HepG2 (cell line): ENCODE results near the gene HEXIM1. TPM values are rescaled to one million over a fixed set of nuclear protein-coding genes. Genes with fewer than 3 reads are reported as not detected.
A peak's percentile ranks its signal among the peaks of the same experiment; 100 is the strongest.

Experiments used
- ATAC-seq: fragments of 200-7000 bp; cut with Tn5 transposase; 3 replicates; pipeline ENCODE4 v1.9.1; 2020; ENCODE audit warnings: mild to moderate bottlenecking, moderate library complexity
- BruUV-seq: library from RNA; stranded (reverse); fragments of 400-500 nt; replicated peaks from 2 replicates; lab custom pipeline; 2021; lab: Mats Ljungman, UMichigan
- CTCF ChIA-PET: fragments of 300-600 bp; formaldehyde crosslinking; extraction: SDS; loops from one replicate; lab custom pipeline; 2021; ENCODE audit warnings: low total read pairs, inconsistent platforms, low intra/inter-chr PET ratio; lab: Yijun Ruan, JAX
- POLR2A ChIA-PET: fragments of 350-600 bp; sonication (Branson Sonifier 250); formaldehyde crosslinking; loops from one replicate; lab custom pipeline; 2020; ENCODE audit warnings: antibody characterized with exemption, inconsistent platforms; lab: Yijun Ruan, JAX
- DNase-seq: peaks from one replicate; pipeline ENCODE4 v3.0.0-alpha.2; 2015; ENCODE audit warnings: low spot score
- FAIRE-seq: peaks from 3 replicates; lab custom pipeline; 2011; peaks lifted over from hg19 to GRCh38; lab: Jason Lieb, UNC
- H2AFZ ChIP-seq: one replicate; pipeline ENCODE4 v1.6.1; 2011; ENCODE audit warnings: low read length, inconsistent platforms
- H3K27ac ChIP-seq: fragments of 300-600 bp; 3 replicates; pipeline ENCODE4 v1.8.0; 2011; ENCODE audit warnings: mixed run types, mild to moderate bottlenecking, mixed read lengths, low read length, inconsistent platforms; ENCODE audit not compliant: insufficient read depth; ENCODE audit errors: extremely low read length
- H3K27me3 ChIP-seq, 2 experiments: fragments of 200-600 bp in 1 of 2; 2 replicates in 1 of 2; 3 replicates in 1 of 2; pipeline versions ENCODE4 v1.6.0 to v1.8.0; 2011; ENCODE audit warnings: low read length in 2 of 2, mild to moderate bottlenecking in 2 of 2, moderate library complexity in 2 of 2, inconsistent platforms in 1 of 2; ENCODE audit not compliant: insufficient read depth in 2 of 2, control insufficient read depth in 1 of 2
- H3K36me3 ChIP-seq, 2 experiments: fragments of 200-600 bp in 1 of 2; replicated peaks in 1 of 2; 2 replicates in 1 of 2; 3 replicates in 1 of 2; pipeline versions ENCODE4 v1.5.1 to v1.8.0; 2011; ENCODE audit warnings: low read length in 2 of 2, inconsistent platforms in 1 of 2; ENCODE audit not compliant: insufficient read depth in 2 of 2, control insufficient read depth in 1 of 2
- H3K4me1 ChIP-seq: 2 replicates; pipeline ENCODE4 v1.5.1; 2012; ENCODE audit warnings: low read length, inconsistent platforms; ENCODE audit not compliant: insufficient read depth
- H3K4me2 ChIP-seq: 2 replicates; pipeline ENCODE4 v1.6.0; 2011; ENCODE audit warnings: low read depth, low read length, inconsistent platforms
- H3K4me3 ChIP-seq, 3 experiments: fragments of 200-600 bp in 1 of 3; sonication (generic), shearing (Covaris generic) in 1 of 3; replicated peaks in 1 of 3; 2 replicates each; pipeline ENCODE4 v1.5.1; 2011 to 2016; ENCODE audit warnings: low read length in 3 of 3, inconsistent platforms in 2 of 3, low read depth in 2 of 3, mild to moderate bottlenecking in 2 of 3, control low read depth in 1 of 3, mixed read lengths in 1 of 3; ENCODE audit not compliant: insufficient read depth in 1 of 3
- H3K79me2 ChIP-seq: one replicate; pipeline ENCODE4 v1.6.1; 2011; ENCODE audit warnings: low read length, inconsistent platforms; ENCODE audit not compliant: insufficient read depth
- H3K9ac ChIP-seq: 2 replicates; pipeline ENCODE4 v1.6.0; 2011; ENCODE audit warnings: mild to moderate bottlenecking, low read depth, low read length, inconsistent platforms; ENCODE audit not compliant: insufficient read depth
- H3K9me3 ChIP-seq: 2 replicates; pipeline ENCODE4 v1.5.1; 2012; ENCODE audit warnings: mild to moderate bottlenecking, low read length
- H4K20me1 ChIP-seq: 2 replicates; pipeline ENCODE4 v1.6.0; 2011; ENCODE audit warnings: inconsistent platforms, mild to moderate bottlenecking, low read length, moderate library complexity; ENCODE audit not compliant: insufficient read depth
- CEBPB ChIP-seq: IDR thresholded peaks from 2 replicates; pipeline ENCODE4 v1.6.1; 2011; ENCODE audit warnings: low read depth, low read length, improper control_type of control experiment, borderline replicate concordance
- HOXA5 ChIP-seq: sonication (generic); formaldehyde crosslinking; IDR thresholded peaks from 2 replicates; pipeline ENCODE4 v1.4.0; 2020; ENCODE audit warnings: missing genetic modification reagents
- IRF1 ChIP-seq: sonication (generic); formaldehyde crosslinking; IDR thresholded peaks from 2 replicates; pipeline ENCODE4 v1.4.0; 2020; ENCODE audit warnings: low read depth, mild to moderate bottlenecking, missing genetic modification reagents
- IRX3 ChIP-seq: sonication (generic); formaldehyde crosslinking; IDR thresholded peaks from 2 replicates; pipeline ENCODE4 v1.8.1; 2023; ENCODE audit warnings: mild to moderate bottlenecking, low read depth, missing genetic modification reagents, borderline replicate concordance
- NRL ChIP-seq: sonication (generic); formaldehyde crosslinking; IDR thresholded peaks from 2 replicates; pipeline ENCODE4 v1.5.0; 2020; ENCODE audit warnings: missing genetic modification reagents, mild to moderate bottlenecking, moderate library complexity, borderline replicate concordance
- RBM39 ChIP-seq: fragments of 200-400 bp; formaldehyde crosslinking; IDR thresholded peaks from one replicate; pipeline ENCODE4 v1.6.1; 2018; ENCODE audit warnings: antibody characterized with exemption, mild to moderate bottlenecking, low read depth, low read length; ENCODE audit not compliant: poor library complexity, severe bottlenecking
- RFX3 ChIP-seq: IDR thresholded peaks from 2 replicates; pipeline ENCODE4 v1.6.1; 2016; ENCODE audit warnings: missing biosample characterization, missing genetic modification reagents
- SIN3B ChIP-seq: fragments of 150-350 bp; IDR thresholded peaks from 2 replicates; pipeline ENCODE4 v1.6.1; 2014; ENCODE audit warnings: low read length
- SRSF1 ChIP-seq: fragments of 200-400 bp; formaldehyde crosslinking; optimal IDR thresholded peaks from 2 replicates; pipeline ENCODE3; 2017; ENCODE audit warnings: mild to moderate bottlenecking, low read depth, low read length, moderate library complexity
- TFAP4 ChIP-seq: sonication (generic); IDR thresholded peaks from 2 replicates; pipeline ENCODE4 v1.6.1; 2016; ENCODE audit warnings: low read depth, borderline replicate concordance
- TRIM22 ChIP-seq: fragments of 450-650 bp; IDR thresholded peaks from 2 replicates; pipeline ENCODE4 v1.6.1; 2017
- ZFP36 ChIP-seq: fragments of 150-350 bp; IDR thresholded peaks from 2 replicates; pipeline ENCODE4 v1.6.1; 2018; ENCODE audit warnings: borderline replicate concordance, low read length, low read depth; ENCODE audit not compliant: partially characterized antibody
- ZMAT3 ChIP-seq: sonication (generic); formaldehyde crosslinking; conservative IDR thresholded peaks from 2 replicates; pipeline ENCODE4 v1.7.0; 2021; ENCODE audit warnings: missing genetic modification reagents
- ZNF431 ChIP-seq: sonication (generic); formaldehyde crosslinking; IDR thresholded peaks from 2 replicates; pipeline ENCODE4 v1.9.0; 2022; ENCODE audit warnings: missing genetic modification reagents, low read depth, mild to moderate bottlenecking, borderline replicate concordance
- ZNF790 ChIP-seq: sonication (generic); formaldehyde crosslinking; IDR thresholded peaks from 2 replicates; pipeline ENCODE4 v1.8.0; 2022; ENCODE audit warnings: missing genetic modification reagents, mild to moderate bottlenecking, borderline replicate concordance
- WGBS: methylation state at CpG from one replicate; pipeline ENCODE4 v1.1.6; 2017; ENCODE audit warnings: low lambda C conversion rate; 5-methylcytosine and 5-hydroxymethylcytosine counted together
- in situ Hi-C: cut with HindIII; loops from 2 replicates; pipeline ENCODE4 v1.10.0; 2017; ENCODE audit warnings: low pct_unique_long_range_greater_than_20kb; ENCODE audit not compliant: extremely low pct_ligation_motif_present
- intact Hi-C: fragments of 100-400 bp; cut with micrococcal nuclease; formaldehyde crosslinking; loops from one replicate; pipeline ENCODE4 v1.10.0; 2022; ENCODE audit not compliant: unreplicated experiment
- polyA plus RNA-seq, 8 experiments: library from polyadenylated mRNA; depleted of rRNA in 3 of 8; stranded (reverse) in 7 of 8; unstranded in 1 of 8; fragments of >200 nt; fragmentation: Illumina TruSeq in 4 of 8; extraction: Trizol in 4 of 8; gene quantifications; 2 replicates each; pipeline versions ENCODE4 v1.2.1 to v1.2.3, GENCODE V29; 2011 to 2016; ENCODE audit warnings: low read depth in 4 of 8, missing spikeins in 1 of 8, mixed read lengths in 1 of 8; ENCODE audit not compliant: insufficient read depth in 1 of 8
- total RNA-seq, 5 experiments: library from RNA; depleted of rRNA; stranded (reverse); fragments of >200 nt; fragmentation: Illumina TruSeq; extraction: Trizol; gene quantifications; 2 replicates each; pipeline ENCODE4 v1.2.3, GENCODE V29; 2016; ENCODE audit warnings: low read depth in 1 of 5

The HEXIM1 gene
- total and polyA plus RNA-seq, 2 of the 13 experiments (the other 11 are each of a cell fraction or from before 2014, with no cell fraction given): 10.5 to 16.6 TPM

GRCh38 chr17:45132572-45133463 lies 15.5 kb upstream of the HEXIM1 start:
- no peak for FAIRE-seq
- no peaks in the 10 kb centered on the region for H4K20me1 ChIP-seq
- H3K9me3 ChIP-seq: no peaks in the 10 kb centered on the region
- CTCF ChIA-PET: interaction anchor here (0.7 to 4.9 kb wide), 11 partner anchors 9 to 213 kb away, joined by 3 to 303 read pairs (median 4); no protein-coding TSS in a partner anchor
- peak; percentile 66 for DNase-seq
- in situ Hi-C loops (loop anchor here (5.0 to 10.0 kb wide), 2 partner anchors 36 to 242 kb away; no protein-coding TSS in a partner anchor), intact Hi-C loops (loop anchor here (2.0 kb wide), 1 partner anchor 34 kb away; no protein-coding TSS in a partner anchor)
- peaks cover 20% of the 10 kb centered on the region for H3K79me2 ChIP-seq
- H3K4me2 ChIP-seq: peak overlapping the region; percentile 97
- BruUV-seq: TSS peak; percentile 25
- H3K4me1 ChIP-seq: peaks cover 66% of the 10 kb centered on the region
- no peak overlapping the region for H2AFZ ChIP-seq
- H3K9ac ChIP-seq: peak overlapping the region; percentile 75
- POLR2A ChIA-PET: interaction anchor here (1.4 to 1.7 kb wide), 4 partner anchors 9 to 71 kb away, joined by 4 to 14 read pairs (median 8); partner anchors contain the start of genes HEXIM1, HEXIM2 and NMT1
- peak overlapping the region; percentile 65 for H3K27ac ChIP-seq
- WGBS: 27% methylated on average over 40 of the region's 71 CpGs
- peak; percentile 25 for ATAC-seq
- no peaks in the 10 kb centered on the region for H3K27me3 ChIP-seq
- peak overlapping the region; percentile 77 to 95 (median 92) for H3K4me3 ChIP-seq
- H3K36me3 ChIP-seq: peaks cover 1 to 2% of the 10 kb centered on the region in 2 experiments; a peak in 3 of 5 replicates
- TF ChIP-seq ZMAT3 (peak; percentile 77), IRX3 (CRISPR knock-in tag) (0 out of 2 replicates have a peak, but pooled peaks have one; percentile 61), TRIM22 (no peak), ZFP36 (no peak), ZNF790 (CRISPR knock-in tag) (no peak), IRF1 (CRISPR knock-in tag) (no peak), TFAP4 (peak; percentile 43; the same call in 1 of the 2 replicates), RFX3 (CRISPR knock-in tag) (no peak), RBM39 (no peak), ZNF431 (no peak), CEBPB (no peak), HOXA5 (CRISPR knock-in tag) (no peak; the same call in 1 of the 2 replicates), SRSF1 (peak; percentile 60), SIN3B (no peak), NRL (CRISPR knock-in tag) (peak; percentile 75; the same call in 1 of the 2 replicates)
